ENCODE data around the gene UGGT2.

DNA sequence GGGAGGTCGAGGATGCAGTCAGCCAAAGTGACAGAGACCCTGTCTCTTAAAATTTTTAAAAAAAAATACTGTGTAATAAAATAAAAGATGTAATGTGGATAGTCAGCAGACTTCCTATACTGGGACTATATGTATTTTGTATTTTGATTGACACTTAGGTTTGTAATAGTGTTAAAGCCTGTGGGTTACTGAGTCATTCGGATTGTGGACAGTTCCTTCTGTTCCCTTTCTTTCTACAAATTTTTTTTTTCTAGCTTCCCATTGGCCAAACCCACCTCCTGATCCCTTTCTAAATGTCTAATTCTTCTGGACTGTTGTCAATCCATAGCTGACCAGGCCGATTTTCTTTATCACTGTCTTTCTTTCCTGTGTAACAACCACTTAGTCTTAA is 268.3 kb downstream of the UGGT2 start:
- TF ChIP-seq, protein P1, sequence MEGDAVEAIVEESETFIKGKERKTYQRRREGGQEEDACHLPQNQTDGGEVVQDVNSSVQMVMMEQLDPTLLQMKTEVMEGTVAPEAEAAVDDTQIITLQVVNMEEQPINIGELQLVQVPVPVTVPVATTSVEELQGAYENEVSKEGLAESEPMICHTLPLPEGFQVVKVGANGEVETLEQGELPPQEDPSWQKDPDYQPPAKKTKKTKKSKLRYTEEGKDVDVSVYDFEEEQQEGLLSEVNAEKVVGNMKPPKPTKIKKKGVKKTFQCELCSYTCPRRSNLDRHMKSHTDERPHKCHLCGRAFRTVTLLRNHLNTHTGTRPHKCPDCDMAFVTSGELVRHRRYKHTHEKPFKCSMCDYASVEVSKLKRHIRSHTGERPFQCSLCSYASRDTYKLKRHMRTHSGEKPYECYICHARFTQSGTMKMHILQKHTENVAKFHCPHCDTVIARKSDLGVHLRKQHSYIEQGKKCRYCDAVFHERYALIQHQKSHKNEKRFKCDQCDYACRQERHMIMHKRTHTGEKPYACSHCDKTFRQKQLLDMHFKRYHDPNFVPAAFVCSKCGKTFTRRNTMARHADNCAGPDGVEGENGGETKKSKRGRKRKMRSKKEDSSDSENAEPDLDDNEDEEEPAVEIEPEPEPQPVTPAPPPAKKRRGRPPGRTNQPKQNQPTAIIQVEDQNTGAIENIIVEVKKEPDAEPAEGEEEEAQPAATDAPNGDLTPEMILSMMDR (IDR thresholded peaks at IDR 0.05), result no peak
- TF ChIP-seq POLR2A (IDR thresholded peaks at IDR 0.05), result no peak

Measured in adrenal gland (tissue), 5 donors.